Fibroblast of pulmonary artery (primary cell): ENCODE results near the gene PRDM8.

Experiments used
- DNase-seq: peaks from one replicate; pipeline ENCODE4 v3.0.0-alpha.2; 2010; ENCODE audit warnings: low read depth
- H3K4me3 ChIP-seq: replicated peaks from 2 replicates; pipeline ENCODE4 v1.5.1; 2011; ENCODE audit warnings: low read depth, mild to moderate bottlenecking, control low read depth, low read length, moderate library complexity
- TF ChIP-seq, protein P1 (sequence below): IDR thresholded peaks from 2 replicates; pipeline ENCODE4 v1.5.1; 2011; ENCODE audit warnings: mild to moderate bottlenecking, control low read depth, low read length, inconsistent platforms; ENCODE audit errors: missing control alignments

The PRDM8 gene

DNA sequence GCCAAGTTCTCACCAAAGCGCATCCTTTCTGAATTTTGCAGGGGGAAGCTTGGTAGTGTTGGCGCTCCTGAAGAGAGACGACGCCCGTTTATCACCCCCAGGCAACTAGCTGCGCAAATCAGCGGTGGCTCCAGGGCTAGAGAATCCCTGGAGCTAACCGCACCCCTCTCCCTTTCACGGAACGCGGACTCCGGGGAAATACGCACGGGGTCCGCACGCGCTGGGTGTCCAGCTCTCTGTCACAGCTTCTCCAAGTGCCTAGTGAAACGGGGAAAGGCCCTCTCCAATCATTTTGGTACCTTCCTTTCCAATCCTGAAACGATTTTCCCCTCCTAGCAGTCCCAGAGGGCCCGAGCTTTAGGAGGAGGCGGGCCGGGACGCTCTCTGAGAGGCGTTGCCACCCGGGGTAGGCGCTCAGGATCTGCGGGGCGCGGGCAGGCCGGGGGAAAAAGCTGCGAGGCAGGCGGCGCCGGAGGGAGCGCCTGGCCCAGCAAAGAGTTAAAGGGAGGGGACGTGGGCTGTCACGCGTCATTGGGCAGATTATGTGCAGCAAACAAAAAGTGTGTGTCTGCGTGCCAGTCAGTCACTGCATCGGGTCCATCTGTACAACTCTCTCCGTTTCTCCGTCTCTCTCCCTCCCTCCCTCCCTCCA is at the start of gene PRDM8:
Gene PRDM8, plus strand, starts transcription at position 582 of the 652 bp plus-strand sequence. CDS start 2,578 bp downstream, outside the sequence.
- DNase-seq: peak; percentile 9
- TF ChIP-seq, protein P1, sequence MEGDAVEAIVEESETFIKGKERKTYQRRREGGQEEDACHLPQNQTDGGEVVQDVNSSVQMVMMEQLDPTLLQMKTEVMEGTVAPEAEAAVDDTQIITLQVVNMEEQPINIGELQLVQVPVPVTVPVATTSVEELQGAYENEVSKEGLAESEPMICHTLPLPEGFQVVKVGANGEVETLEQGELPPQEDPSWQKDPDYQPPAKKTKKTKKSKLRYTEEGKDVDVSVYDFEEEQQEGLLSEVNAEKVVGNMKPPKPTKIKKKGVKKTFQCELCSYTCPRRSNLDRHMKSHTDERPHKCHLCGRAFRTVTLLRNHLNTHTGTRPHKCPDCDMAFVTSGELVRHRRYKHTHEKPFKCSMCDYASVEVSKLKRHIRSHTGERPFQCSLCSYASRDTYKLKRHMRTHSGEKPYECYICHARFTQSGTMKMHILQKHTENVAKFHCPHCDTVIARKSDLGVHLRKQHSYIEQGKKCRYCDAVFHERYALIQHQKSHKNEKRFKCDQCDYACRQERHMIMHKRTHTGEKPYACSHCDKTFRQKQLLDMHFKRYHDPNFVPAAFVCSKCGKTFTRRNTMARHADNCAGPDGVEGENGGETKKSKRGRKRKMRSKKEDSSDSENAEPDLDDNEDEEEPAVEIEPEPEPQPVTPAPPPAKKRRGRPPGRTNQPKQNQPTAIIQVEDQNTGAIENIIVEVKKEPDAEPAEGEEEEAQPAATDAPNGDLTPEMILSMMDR: no peak
- H3K4me3 ChIP-seq: peak within 1 kb of the TSS; percentile 37

DNA sequence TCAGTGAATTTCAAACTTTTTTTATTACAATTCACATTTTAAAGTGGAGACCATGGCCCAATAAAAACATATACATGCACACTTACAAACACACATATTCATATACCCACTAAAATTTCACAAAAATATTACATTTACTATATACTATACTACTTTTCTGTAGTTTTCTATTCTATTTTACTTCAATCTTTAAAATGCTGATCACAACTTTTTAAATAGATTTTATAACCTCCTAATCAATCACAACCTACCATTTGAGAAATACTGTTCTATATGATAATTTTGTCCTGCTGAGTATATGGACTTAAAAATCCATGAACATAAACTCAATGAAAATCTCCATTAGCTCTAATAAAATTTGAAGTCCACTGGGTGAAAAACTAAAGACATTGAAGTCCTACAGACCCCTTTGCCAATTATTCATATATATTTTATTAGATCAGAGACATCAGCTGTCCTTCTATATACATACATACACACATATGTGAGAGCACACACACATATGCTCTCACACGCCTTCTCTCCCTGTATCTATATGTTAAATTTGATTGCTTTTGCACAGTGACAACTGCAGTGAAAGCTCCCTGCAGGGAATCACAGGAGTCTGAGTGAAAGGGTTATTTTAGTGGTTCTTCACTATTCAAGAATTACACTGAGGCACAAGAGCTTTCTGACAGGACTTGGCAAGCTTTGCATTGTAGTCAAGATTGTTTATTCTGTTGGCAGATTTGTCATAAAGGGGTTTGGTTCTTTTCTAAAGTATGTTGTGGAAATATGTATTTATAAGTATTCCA is 46.7 kb upstream of the PRDM8 start:
- TF ChIP-seq, protein P1: no peak
- no peak for DNase-seq
- H3K4me3 ChIP-seq: no peak overlapping the region

DNA sequence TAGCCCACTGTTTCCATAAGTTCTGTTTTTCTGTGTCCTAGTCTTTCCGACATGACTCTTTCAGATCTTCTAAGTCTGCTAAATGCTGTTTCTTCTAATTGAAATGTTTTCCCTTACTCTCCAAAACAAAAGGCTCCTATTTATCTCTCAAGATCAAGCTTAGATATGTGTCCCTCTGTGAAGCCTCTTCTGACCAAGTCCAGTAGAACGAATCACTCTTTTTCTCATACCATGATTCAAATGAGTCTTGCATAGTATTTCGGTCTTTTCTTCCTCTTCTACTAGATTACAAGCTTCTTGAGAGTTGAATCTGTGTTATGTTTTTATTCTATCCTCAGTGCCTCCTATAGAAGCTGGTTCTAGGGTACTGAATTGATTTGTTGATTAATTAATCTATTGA is 45.3 kb upstream of the PRDM8 start:
- DNase-seq: no peak
- TF ChIP-seq, protein P1: no peak

DNA sequence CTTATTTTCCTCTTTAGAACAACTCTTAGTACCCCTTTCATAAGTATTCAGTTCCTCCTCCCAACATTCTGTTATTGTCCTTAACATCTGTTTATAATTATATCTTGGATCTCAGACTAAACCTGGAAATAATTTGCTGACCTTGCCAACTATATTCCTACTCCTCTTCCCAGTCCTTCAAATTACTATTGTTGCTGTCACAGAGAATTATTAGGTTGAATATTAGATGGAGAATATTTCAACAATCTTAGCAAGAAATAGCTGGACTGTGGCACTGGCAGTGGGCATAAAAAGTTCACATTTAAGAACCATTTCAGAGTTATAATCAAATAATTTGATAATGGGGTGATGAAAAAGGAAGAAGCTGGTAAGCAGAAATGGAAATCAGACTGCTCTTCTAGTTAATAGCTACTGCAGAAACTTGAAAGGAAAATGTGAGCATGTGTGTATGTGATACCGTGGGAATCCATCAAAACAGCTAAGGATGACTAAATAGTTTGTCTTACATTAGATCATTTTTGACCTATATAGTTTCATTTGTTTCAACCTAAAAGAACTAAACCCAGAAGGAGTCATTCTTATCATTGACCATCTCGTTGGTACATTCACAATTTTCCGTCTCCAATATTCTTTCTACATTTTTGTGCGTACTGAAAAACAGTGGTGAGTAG is 43.3 kb upstream of the PRDM8 start:
- TF ChIP-seq, protein P1: no peak
- H3K4me3 ChIP-seq: no peak overlapping the region
- DNase-seq: peak; percentile 9

More for the DNA sequence above, 45.3 kb upstream of the PRDM8 start:
- H3K4me3 ChIP-seq: no peak overlapping the region

DNA sequence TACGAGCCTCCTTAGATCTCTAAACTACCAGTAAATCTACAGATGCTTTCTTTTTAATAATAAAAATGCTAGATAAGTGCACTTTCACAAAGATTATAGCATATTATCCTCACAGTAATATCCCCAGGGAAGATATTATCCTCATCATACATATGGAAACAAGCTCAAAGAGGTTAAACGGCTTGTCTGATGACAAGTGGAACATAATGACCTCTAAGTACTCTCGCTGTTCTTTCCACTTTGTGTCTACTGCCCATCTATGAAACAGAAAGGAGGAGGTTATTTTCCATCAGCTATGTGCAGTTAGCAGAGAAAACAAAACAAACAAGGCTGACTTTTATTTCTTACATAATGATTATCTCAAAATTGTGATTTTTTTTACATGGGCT is 42.8 kb upstream of the PRDM8 start:
- TF ChIP-seq, protein P1: no peak
- H3K4me3 ChIP-seq: no peak overlapping the region
- no peak for DNase-seq

DNA sequence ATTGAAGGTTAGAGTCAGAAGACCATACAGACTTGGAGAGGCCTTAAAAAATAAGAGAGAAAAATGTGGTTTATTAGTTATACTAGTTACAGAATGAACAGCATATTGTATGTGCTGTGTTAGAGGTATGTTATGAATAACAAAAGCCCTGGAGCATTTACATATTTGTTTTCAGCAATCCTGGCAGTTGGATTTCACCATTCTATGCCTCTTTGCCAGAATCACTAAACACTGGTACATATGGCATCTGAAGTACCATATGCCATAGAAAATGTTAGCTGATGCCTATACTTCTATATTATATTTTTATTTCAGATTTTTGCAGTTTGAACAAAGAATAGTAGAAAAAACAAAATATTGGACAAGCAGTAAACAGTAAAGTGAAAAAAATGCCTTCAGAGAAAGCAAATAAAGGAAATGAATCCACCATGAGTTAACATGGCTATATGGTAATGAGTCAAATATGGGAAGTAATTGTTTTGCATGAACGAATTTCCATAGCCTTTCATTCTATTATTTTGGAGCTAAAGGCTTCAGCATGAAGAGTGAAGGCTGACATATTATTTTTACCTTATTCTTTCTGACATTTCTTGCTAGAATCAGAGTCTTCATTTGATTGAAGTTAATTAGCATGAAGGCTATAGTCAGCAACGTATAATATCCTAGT is 41.9 kb upstream of the PRDM8 start:
- TF ChIP-seq, protein P1: no peak
- no peak for DNase-seq
- H3K4me3 ChIP-seq: no peak overlapping the region
